AG04450 (cell line): ENCODE results near the gene MACO1. TPM values are rescaled to one million over a fixed set of nuclear protein-coding genes. Genes with fewer than 3 reads are reported as not detected.

ENCODE experiments used
- CTCF ChIA-PET: fragments of 300-600, 350-600 bp; formaldehyde crosslinking; extraction: SDS; loops from one replicate; lab custom pipeline; 2022; ENCODE audit warnings: antibody characterized with exemption, inconsistent platforms; lab: Charles Lee
- POLR2A ChIA-PET: fragments of 350-600 bp; formaldehyde crosslinking; extraction: SDS; loops from one replicate; lab custom pipeline; 2021; ENCODE audit warnings: antibody characterized with exemption, inconsistent platforms; lab: Yijun Ruan, JAX
- DNase-seq: peaks from one replicate; pipeline ENCODE4 v3.0.0-alpha.2; 2011; ENCODE audit warnings: low read depth, low spot score
- H3K27ac ChIP-seq: one replicate; pipeline ENCODE4 v1.5.1; 2012; ENCODE audit warnings: low read depth, low read length, control low read depth
- H3K27me3 ChIP-seq: one replicate; pipeline ENCODE4 v1.6.0; 2012; ENCODE audit warnings: low read length; ENCODE audit not compliant: control insufficient read depth, insufficient read depth
- H3K4me3 ChIP-seq: 2 replicates; pipeline ENCODE4 v1.5.1; 2011; ENCODE audit warnings: mild to moderate bottlenecking, low read depth, low read length, control low read depth
- H3K9me3 ChIP-seq: 2 replicates; pipeline ENCODE4 v1.5.1; 2012; ENCODE audit warnings: low read length; ENCODE audit not compliant: control insufficient read depth, insufficient read depth
- polyA plus RNA-seq: library from polyadenylated mRNA; depleted of rRNA; stranded (reverse); fragments of >200 nt; gene quantifications from 2 replicates; pipeline ENCODE4 v1.2.3, GENCODE V29; 2011
- TF ChIP-seq, protein P1 (sequence below): IDR thresholded peaks from 2 replicates; pipeline ENCODE4 v1.5.1; 2011; ENCODE audit warnings: low read depth, low read length, control low read depth, inconsistent platforms

Gene MACO1
- polyA plus RNA-seq, 1 experiment, result 16.7 TPM

DNA sequence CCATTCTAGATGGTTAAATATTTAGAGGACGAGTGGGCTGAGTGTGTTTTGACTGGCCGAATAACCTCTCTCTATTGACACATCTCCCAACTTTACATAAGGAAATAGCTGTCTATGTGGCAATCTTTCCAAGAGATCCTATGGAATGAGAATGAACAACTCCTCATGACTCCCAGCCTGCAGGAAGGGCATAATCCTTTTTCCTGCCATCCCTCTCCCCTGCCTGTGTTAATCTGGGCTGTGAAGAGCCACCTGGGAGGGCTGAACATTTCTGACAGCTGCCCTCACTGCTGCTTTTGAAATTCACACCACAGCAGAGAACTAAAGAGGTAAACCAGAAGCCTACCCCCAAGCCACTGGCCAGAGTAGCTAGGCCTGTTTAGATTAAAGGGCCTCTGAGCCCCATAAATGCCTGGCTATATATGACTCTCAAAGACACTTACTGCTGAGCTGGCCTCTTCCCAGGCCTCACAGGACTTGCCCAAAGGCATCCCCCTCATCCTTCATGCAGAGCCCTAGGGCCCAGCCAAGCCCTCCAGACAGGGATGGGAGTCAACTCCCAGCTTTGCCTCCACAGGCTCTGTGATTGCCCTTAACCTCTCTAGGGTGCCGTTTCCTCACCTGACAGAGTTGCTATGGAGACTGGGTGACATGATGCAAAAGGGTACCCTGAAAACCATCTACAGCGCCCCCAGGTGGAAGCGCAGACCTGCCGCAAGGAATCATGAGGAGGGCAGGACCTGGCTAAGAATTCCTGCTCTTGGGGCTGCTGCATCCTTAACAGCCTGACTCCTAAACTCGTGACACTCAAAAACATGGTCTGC lies 70.8 kb downstream of the MACO1 start:
- H3K27ac ChIP-seq, result peak overlapping the region; percentile 83
- POLR2A ChIA-PET, result interaction anchor here (0.7 to 1.0 kb wide), 4 partner anchors 20 to 49 kb away, joined by 3 to 5 read pairs (median 4); no protein-coding TSS in a partner anchor

DNA sequence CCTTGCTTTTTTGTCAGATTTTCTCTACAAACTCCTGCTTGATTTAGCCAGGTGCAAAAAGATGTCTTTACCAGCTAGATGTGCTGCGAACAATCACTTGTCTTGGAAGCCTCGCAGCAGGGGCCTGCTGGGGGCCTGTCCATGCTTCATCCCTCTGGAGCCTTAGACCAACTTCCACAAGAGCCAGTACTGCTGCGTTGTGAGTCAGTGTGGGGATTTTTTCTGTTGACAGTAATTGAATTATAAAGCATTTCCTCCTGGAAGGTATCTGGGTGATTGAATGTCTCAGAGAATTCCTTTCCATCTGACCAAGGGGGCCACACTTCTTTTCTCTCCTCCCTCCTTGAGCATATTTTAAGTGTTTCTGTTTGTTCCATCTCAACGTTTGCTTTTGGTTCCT lies 72.3 kb downstream of the MACO1 start:
- POLR2A ChIA-PET, result interaction anchor here (0.6 kb wide), 1 partner anchor 172 kb away, joined by 6 read pairs; no protein-coding TSS in a partner anchor
- H3K27me3 ChIP-seq, result no peaks in the 10 kb centered on the region
- DNase-seq, result peak; percentile 38
- H3K27ac ChIP-seq, result no peak overlapping the region
- TF ChIP-seq, protein P1, sequence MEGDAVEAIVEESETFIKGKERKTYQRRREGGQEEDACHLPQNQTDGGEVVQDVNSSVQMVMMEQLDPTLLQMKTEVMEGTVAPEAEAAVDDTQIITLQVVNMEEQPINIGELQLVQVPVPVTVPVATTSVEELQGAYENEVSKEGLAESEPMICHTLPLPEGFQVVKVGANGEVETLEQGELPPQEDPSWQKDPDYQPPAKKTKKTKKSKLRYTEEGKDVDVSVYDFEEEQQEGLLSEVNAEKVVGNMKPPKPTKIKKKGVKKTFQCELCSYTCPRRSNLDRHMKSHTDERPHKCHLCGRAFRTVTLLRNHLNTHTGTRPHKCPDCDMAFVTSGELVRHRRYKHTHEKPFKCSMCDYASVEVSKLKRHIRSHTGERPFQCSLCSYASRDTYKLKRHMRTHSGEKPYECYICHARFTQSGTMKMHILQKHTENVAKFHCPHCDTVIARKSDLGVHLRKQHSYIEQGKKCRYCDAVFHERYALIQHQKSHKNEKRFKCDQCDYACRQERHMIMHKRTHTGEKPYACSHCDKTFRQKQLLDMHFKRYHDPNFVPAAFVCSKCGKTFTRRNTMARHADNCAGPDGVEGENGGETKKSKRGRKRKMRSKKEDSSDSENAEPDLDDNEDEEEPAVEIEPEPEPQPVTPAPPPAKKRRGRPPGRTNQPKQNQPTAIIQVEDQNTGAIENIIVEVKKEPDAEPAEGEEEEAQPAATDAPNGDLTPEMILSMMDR, result no peak
- H3K9me3 ChIP-seq, result no peaks in the 10 kb centered on the region
- H3K4me3 ChIP-seq, result no peak overlapping the region
- CTCF ChIA-PET, result interaction anchor here (0.7 to 5.8 kb wide), 2 partner anchors 17 to 69 kb away, joined by 4 to 28 read pairs; no protein-coding TSS in a partner anchor

More for the DNA sequence above, 70.8 kb downstream of the MACO1 start:
- H3K9me3 ChIP-seq, result no peaks in the 10 kb centered on the region
- peak; percentile 66 for DNase-seq
- TF ChIP-seq, protein P1, result peak; percentile 19; the same call in 1 of the 2 replicates
- H3K27me3 ChIP-seq, result no peaks in the 10 kb centered on the region
- CTCF ChIA-PET, result interaction anchor here (0.6 to 5.8 kb wide), 5 partner anchors 15 to 395 kb away, joined by 3 to 28 read pairs (median 3); no protein-coding TSS in a partner anchor
- H3K4me3 ChIP-seq, result no peak overlapping the region

DNA sequence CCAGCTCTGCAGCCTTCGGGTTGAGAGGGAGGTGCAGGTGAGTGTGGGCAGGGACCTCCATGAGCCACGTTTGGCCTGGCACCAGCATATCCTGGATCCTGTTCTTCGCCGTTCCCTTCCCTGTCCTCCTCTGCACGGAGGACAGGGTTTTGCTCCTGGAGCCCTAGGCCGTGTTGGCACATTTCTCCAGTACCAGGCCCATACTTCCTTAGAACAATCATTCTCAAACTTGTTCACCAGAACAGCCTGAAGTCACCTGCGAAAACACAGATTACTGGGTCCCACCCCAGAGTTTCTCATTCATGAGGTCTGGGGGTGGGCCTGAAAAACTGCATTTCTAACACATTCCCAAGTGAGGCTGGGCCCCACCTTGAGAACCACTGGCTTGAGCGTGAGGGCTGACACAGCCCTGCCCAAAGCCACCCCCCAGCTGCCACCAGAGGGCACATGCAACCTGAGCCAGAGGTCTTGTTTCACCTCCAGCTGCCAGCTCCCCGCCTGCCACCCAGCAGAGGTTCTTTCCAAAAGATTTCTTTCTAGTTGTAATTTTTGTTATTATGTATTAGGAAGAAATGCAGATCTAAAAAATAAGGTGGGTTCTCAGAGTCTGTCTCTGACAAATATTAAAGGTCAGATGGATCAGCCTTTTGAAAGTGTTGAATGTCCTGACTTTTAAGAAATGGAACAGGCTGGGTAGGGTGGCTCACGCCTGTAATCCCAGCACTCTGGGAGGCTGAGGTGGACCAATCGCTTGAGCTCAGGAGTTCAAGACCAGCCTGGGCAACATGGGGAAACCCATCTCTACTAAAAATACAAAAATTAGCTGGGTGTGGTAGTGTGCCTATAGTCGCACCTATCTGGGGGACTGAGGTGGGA lies 73.1 kb downstream of the MACO1 start:
- Histone ChIP-seq H3K4me3 (no peak overlapping the region), H3K27ac (peak overlapping the region; percentile 11), H3K9me3 (no peaks in the 10 kb centered on the region), H3K27me3 (no peaks in the 10 kb centered on the region)
- TF ChIP-seq, protein P1, result peak; percentile 32; the same call in 1 of the 2 replicates
- CTCF ChIA-PET, result interaction anchor here (1.4 to 5.8 kb wide), 2 partner anchors 16 to 307 kb away, joined by 3 to 28 read pairs; no protein-coding TSS in a partner anchor
- POLR2A ChIA-PET, result no interaction called here
- DNase-seq, result no peak

DNA sequence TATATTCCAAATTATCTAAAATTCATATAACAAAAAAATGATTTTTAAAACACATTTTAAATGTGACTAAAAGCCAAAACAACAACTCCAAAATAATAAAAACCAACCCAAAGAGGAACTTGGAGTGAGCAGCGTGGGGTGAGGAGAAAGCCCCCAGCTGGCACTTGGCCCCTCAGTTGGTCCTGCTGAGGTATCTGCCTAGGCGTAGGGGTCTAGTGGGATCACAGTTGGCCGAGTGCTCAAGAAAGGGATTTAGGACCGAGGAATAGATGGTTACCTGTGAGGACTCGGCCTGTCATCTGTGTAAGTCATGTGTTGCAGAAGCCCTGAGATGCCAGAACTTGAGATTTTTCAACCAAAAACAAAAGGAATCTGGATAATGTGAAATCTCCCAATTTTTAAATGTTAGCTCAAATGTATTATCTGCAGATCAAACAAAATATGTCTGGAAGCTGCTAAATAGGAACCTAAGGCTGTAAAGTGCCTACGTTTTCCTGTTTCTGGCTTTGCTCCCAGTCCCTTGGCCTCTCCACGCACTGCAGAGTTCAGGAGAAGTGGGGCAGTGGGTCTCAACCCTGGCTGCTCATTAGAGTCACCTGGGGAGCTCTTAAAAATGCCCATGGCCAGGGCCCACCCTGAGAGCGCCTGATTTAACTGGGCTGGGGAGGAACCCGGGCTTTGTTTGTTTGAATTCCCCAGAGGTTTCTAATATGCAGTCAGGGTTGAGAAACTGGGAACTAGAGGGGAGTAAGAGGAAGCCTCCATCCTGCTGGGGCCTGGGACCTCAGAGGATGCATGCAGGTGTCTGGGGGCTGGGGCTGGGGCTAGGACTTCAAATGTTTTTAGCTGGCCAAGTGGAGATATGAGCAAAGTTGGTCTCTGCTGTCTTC lies 74.3 kb downstream of the MACO1 start:
- Histone ChIP-seq H3K4me3 (no peak overlapping the region), H3K27ac (peak overlapping the region; percentile 77), H3K9me3 (no peaks in the 10 kb centered on the region), H3K27me3 (no peaks in the 10 kb centered on the region)
- ChIA-PET CTCF (interaction anchor here (1.4 to 5.8 kb wide), 2 partner anchors 15 to 306 kb away, joined by 3 to 28 read pairs; no protein-coding TSS in a partner anchor), POLR2A (interaction anchor here (0.6 kb wide), 1 partner anchor 361 kb away, joined by 3 read pairs; no protein-coding TSS in a partner anchor)
- TF ChIP-seq, protein P1, result no peak
- DNase-seq, result no peak
